Stomach (tissue), 9 donors: ENCODE data around the gene MYO3B. TPM values are rescaled to one million over a fixed set of nuclear protein-coding genes. Genes with fewer than 3 reads are reported as not detected.

Source experiments
- DNase-seq, 2 donors: peaks; one replicate each; pipeline versions ENCODE4 v3.0.0 to v3.0.0-alpha.2; 2013 to 2019
- H3K27ac ChIP-seq, 5 donors: fragments of 200-600 bp in 4 of 5; sonication (generic) in 4 of 5; one replicate each; pipeline ENCODE4 v1.5.1; 2013 to 2019; ENCODE audit warnings: mild to moderate bottlenecking in 1 of 5, moderate library complexity in 1 of 5
- H3K27me3 ChIP-seq, 3 donors: fragments of 200-600 bp; sonication (generic); one replicate each; pipeline ENCODE4 v1.5.1; 2017 to 2019; ENCODE audit warnings: mixed run types in 1 of 3
- H3K36me3 ChIP-seq, 4 donors: fragments of 200-600 bp; sonication (generic); 1 replicate in 3 of 4; 2 replicates in 1 of 4; pipeline ENCODE4 v1.5.1; 2016 to 2019
- H3K4me1 ChIP-seq, 4 donors: fragments of 200-600 bp; sonication (generic); one replicate each; pipeline ENCODE4 v1.5.1; 2016 to 2019
- H3K4me3 ChIP-seq, 4 donors: fragments of 200-600 bp; sonication (generic) in 3 of 4; one replicate each; pipeline ENCODE4 v1.5.1; 2016 to 2019; ENCODE audit warnings: mild to moderate bottlenecking in 1 of 4
- H3K9me3 ChIP-seq, 4 donors: fragments of 200-600 bp; sonication (generic); one replicate each; pipeline ENCODE4 v1.5.1; 2016 to 2019
- CTCF ChIP-seq, 7 experiments: fragments of 450-650 bp in 4 of 7; fragments of 200-600 bp in 3 of 7; sonication (generic) in 3 of 7; IDR thresholded peaks; one replicate each; pipeline ENCODE4 v1.5.1; 2016 to 2019; ENCODE audit warnings: antibody characterized with exemption in 7 of 7, control low read depth in 2 of 7, mild to moderate bottlenecking in 1 of 7
- EP300 ChIP-seq: sonication (generic); formaldehyde crosslinking; IDR thresholded peaks from one replicate; pipeline ENCODE4 v1.6.1; 2017; ENCODE audit warnings: antibody characterized with exemption
- POLR2A ChIP-seq, 4 donors: fragments of 450-650 bp; IDR thresholded peaks; one replicate each; pipeline ENCODE4 v1.6.1; 2016; ENCODE audit warnings: antibody characterized with exemption in 4 of 4, control low read depth in 2 of 4, mild to moderate bottlenecking in 1 of 4, moderate library complexity in 1 of 4
- POLR2AphosphoS5 ChIP-seq, 3 donors: sonication (generic); formaldehyde crosslinking; IDR thresholded peaks; one replicate each; pipeline ENCODE4 v1.6.1; 2016; ENCODE audit warnings: antibody characterized with exemption in 3 of 3
- WGBS, 5 donors: extraction: QIAGEN DNeasy Blood & Tissue Kit in 3 of 5; methylation state at CpG; one replicate each; pipeline versions ENCODE4 v1.1.5 to v1.1.7; 2013 to 2018; 5-methylcytosine and 5-hydroxymethylcytosine counted together
- intact Hi-C: fragments of 100-400 bp; cut with DNase I; formaldehyde crosslinking; loops from one replicate; pipeline ENCODE4 v1.15.1; 2023; ENCODE audit warnings: low total_unique reads
- polyA plus RNA-seq, 3 donors: library from polyadenylated mRNA; stranded (reverse); fragments of 200-250 nt; gene quantifications; one replicate each; pipeline ENCODE4 v1.2.3, GENCODE V29; 2013
- total RNA-seq, 5 donors: library from RNA; depleted of rRNA; stranded (reverse); fragments of >200 nt; gene quantifications; one replicate each; pipeline versions ENCODE4 v1.1.0 to v1.2.3, GENCODE V29; 2014 to 2016
- donor health status: healthy with polysubstance abuse.
- donor health status: Bipolar disorder and iron deficiency.
- donor health status: healthy.

MYO3B gene
- total and polyA plus RNA-seq, 8 donors: 0.05 to 0.37 TPM; not detected in 6

DNA sequence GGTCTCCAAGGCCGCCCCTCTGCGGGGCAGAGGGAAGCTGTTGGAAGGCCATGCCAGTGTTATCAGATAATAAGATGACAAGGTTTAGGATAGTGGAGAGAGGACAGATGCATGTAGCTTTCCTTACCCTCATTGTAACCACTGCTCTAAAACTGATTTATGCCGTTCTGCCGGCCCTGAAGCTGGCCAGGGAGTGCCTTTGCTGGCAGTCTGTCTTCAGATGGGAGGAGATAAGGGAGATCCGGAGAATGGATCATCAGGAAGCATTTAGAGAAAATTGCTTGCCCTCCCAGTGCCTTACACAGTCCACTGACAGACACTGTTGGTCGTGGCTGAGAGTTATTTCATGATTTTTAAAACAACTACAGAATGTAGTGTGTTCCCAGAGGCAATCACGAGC lies 35.4 kb upstream of the MYO3B start:
- Histone ChIP-seq H3K4me3 (no peak overlapping the region), H3K36me3 (no peaks in the 10 kb centered on the region), H3K27ac (no peak overlapping the region), H3K27me3 (no peaks in the 10 kb centered on the region), H3K4me1 (peaks cover 0 to 6% (median 0%) of the 10 kb centered on the region in 4 donors), H3K9me3 (no peaks in the 10 kb centered on the region)
- DNase-seq: no peak
- intact Hi-C loops: no loop called here
- TF ChIP-seq POLR2AphosphoS5 (IDR thresholded peaks at IDR 0.05): no peak
- no peak for TF ChIP-seq CTCF (IDR thresholded peaks at IDR 0.05)
- no peak for TF ChIP-seq EP300
- no peak for TF ChIP-seq POLR2A (IDR thresholded peaks at IDR 0.05)
- 67 to 83% (median 78%) methylated on average over 7 of the region's 7 CpGs for WGBS, 5 donors

GRCh38 chr2:170143045-170143717 lies 34.8 kb upstream of the MYO3B start:
- intact Hi-C loops: no loop called here
- Histone ChIP-seq H3K27me3 (no peaks in the 10 kb centered on the region), H3K27ac (no peak overlapping the region), H3K36me3 (no peaks in the 10 kb centered on the region), H3K4me3 (no peak overlapping the region), H3K9me3 (no peaks in the 10 kb centered on the region), H3K4me1 (peaks cover 0 to 6% (median 0%) of the 10 kb centered on the region in 4 donors)
- TF ChIP-seq POLR2A (IDR thresholded peaks at IDR 0.05): no peak
- no peak for DNase-seq
- WGBS, 5 donors: 42 to 74% (median 57%) methylated on average over 4 of the region's 4 CpGs

GRCh38 chr2:170144761-170145160 lies 33.2 kb upstream of the MYO3B start:
- intact Hi-C loops: no loop called here
- DNase-seq: peak in 1 of 2 donors; percentile 57
- peaks cover 0 to 6% (median 0%) of the 10 kb centered on the region in 4 donors for H3K4me1 ChIP-seq
- TF ChIP-seq POLR2AphosphoS5 (IDR thresholded peaks at IDR 0.05): no peak
- TF ChIP-seq POLR2A (IDR thresholded peaks at IDR 0.05): no peak
- no peaks in the 10 kb centered on the region for H3K9me3 ChIP-seq
- WGBS, 5 donors: 47 to 68% (median 67%) methylated on average over 4 of the region's 4 CpGs
- no peak overlapping the region for H3K4me3 ChIP-seq
- H3K27ac ChIP-seq: no peak overlapping the region
- no peaks in the 10 kb centered on the region for H3K27me3 ChIP-seq
- H3K36me3 ChIP-seq: no peaks in the 10 kb centered on the region

DNA sequence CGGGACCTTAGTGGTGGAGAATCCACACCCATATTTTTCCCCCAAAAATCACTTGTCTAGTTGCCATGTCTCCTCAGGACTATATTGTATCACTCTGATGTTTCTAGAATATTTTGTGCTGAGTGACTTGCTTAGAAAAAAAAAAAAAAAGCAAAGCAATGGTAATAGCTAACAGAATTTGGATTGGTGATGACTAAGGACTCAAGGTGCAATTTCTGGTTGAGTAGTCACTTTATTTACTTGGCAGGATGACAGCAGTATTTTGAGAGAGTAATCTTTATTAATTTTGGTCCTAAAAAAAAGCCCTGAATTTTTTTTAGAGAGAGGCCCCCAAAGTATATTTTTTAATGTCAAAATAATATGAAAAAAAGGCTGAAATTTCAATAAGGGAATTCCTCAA lies 32.8 kb upstream of the MYO3B start:
- TF ChIP-seq EP300: no peak
- no peak for TF ChIP-seq CTCF (IDR thresholded peaks at IDR 0.05)
- no peak for TF ChIP-seq POLR2A (IDR thresholded peaks at IDR 0.05)
- no peak for TF ChIP-seq POLR2AphosphoS5 (IDR thresholded peaks at IDR 0.05)
- no peak for DNase-seq
- H3K36me3 ChIP-seq: no peaks in the 10 kb centered on the region
- H3K4me3 ChIP-seq: no peak overlapping the region
- intact Hi-C loops: no loop called here
- H3K27me3 ChIP-seq: no peaks in the 10 kb centered on the region
- H3K9me3 ChIP-seq: no peaks in the 10 kb centered on the region
- peaks cover 0 to 6% (median 0%) of the 10 kb centered on the region in 4 donors for H3K4me1 ChIP-seq
- H3K27ac ChIP-seq: no peak overlapping the region
- WGBS, 5 donors: 63 to 95% (median 88%) methylated on average over 1 of the region's 1 CpG

- TF ChIP-seq EP300 (no peak), CTCF (IDR thresholded peaks at IDR 0.05) (no peak), POLR2AphosphoS5 (IDR thresholded peaks at IDR 0.05) (no peak)
- Histone ChIP-seq H3K27me3 (no peaks in the 10 kb centered on the region), H3K9me3 (no peaks in the 10 kb centered on the region), H3K4me1 (peaks cover 0 to 6% (median 0%) of the 10 kb centered on the region in 4 donors), H3K36me3 (no peaks in the 10 kb centered on the region), H3K4me3 (no peak overlapping the region), H3K27ac (no peak overlapping the region)
- WGBS, 5 donors: 68 to 74% (median 71%) methylated on average over 7 of the region's 7 CpGs
- intact Hi-C loops: no loop called here
- no peak for DNase-seq
These were observed 32.1 kb upstream of the MYO3B start for GRCh38 chr2:170145675-170146432.
